Thyroid gland (tissue), 4 donors: ENCODE results near the gene CXCL17.

Source experiments
- POLR2A ChIP-seq, 2 donors: fragments of 450-650 bp; IDR thresholded peaks; one replicate each; pipeline ENCODE4 v1.6.1; 2017; ENCODE audit warnings: antibody characterized with exemption in 2 of 2, mild to moderate bottlenecking in 2 of 2, moderate library complexity in 1 of 2
- TF ChIP-seq, protein P1 (sequence below), 6 experiments: fragments of 200-600 bp in 3 of 6; fragments of 450-650 bp in 3 of 6; sonication (generic) in 3 of 6; IDR thresholded peaks; one replicate each; pipeline ENCODE4 v1.5.1; 2016 to 2019; ENCODE audit warnings: antibody characterized with exemption in 6 of 6, mild to moderate bottlenecking in 2 of 6, inconsistent platforms in 1 of 6, moderate library complexity in 1 of 6

GRCh38 chr19:42422092-42422900 is 20.4 kb downstream of the CXCL17 start:
- TF ChIP-seq, protein P1, sequence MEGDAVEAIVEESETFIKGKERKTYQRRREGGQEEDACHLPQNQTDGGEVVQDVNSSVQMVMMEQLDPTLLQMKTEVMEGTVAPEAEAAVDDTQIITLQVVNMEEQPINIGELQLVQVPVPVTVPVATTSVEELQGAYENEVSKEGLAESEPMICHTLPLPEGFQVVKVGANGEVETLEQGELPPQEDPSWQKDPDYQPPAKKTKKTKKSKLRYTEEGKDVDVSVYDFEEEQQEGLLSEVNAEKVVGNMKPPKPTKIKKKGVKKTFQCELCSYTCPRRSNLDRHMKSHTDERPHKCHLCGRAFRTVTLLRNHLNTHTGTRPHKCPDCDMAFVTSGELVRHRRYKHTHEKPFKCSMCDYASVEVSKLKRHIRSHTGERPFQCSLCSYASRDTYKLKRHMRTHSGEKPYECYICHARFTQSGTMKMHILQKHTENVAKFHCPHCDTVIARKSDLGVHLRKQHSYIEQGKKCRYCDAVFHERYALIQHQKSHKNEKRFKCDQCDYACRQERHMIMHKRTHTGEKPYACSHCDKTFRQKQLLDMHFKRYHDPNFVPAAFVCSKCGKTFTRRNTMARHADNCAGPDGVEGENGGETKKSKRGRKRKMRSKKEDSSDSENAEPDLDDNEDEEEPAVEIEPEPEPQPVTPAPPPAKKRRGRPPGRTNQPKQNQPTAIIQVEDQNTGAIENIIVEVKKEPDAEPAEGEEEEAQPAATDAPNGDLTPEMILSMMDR (IDR thresholded peaks at IDR 0.05), result no peak
- TF ChIP-seq POLR2A (IDR thresholded peaks at IDR 0.05), result no peak
